ENCODE measurements around the gene CBX8. TPM values are rescaled to one million over a fixed set of nuclear protein-coding genes. Genes with fewer than 3 reads are reported as not detected.
A peak's percentile ranks its signal among the peaks of the same experiment; 100 is the strongest.

CBX8 gene
- total RNA-seq, 2 experiments from 2014 or later: 5.3 to 6.5 TPM

DNA sequence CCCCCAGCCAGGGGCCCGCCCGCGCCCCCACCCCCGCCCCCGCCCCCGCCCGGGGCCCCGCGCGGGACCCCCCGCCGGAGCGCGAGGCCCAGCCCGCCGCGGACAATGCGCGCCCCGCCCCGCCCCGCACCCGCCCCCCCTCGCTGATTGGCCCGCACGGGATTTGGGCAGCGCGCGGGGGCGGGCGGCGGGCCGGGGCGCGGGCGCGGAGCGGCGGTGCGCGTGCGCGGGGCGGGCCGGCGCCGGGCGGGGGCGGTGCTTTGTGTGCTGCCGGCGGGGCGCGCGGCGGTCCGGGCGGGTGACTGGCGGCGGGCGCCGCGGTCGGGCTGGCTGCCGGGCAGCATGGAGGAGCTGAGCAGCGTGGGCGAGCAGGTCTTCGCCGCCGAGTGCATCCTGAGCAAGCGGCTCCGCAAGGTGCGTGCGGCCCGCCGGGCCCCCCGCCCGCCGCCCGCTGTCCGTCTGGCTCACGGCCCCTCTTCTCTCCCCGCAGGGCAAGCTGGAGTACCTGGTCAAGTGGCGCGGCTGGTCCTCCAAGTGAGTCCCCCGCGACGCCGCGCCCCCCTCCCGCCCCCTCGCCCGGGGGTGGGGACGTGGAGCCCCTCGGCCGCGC, 18.9 kb downstream of the CBX8 start, which contains the start of gene CBX2:
Gene CBX2, plus strand, starts transcription at position 255 of the 610 bp plus-strand sequence. Its CDS starts 88 bp downstream, at position 343.
- no peaks in the 10 kb centered on the region for H3K9me3 Mint-ChIP-seq
- peaks cover 91% of the 10 kb centered on the region for H3K27me3 Mint-ChIP-seq
- CTCF ChIA-PET: interaction anchor here (1.1 to 1.2 kb wide), 2 partner anchors 19 to 63 kb away, joined by 4 to 8 read pairs; partner anchors contain the start of gene CBX8
- Histone ChIP-seq H3K36me3 (ENCODE audit: insufficient read depth, low read length) (no peaks in the 10 kb centered on the region), H3K27me3 (ENCODE audit: control insufficient read depth in 1 of 2, insufficient read depth in 2 of 2, low read length in 2 of 2) (peaks cover 61 to 82% of the 10 kb centered on the region in 2 experiments), H3K4me3 (ENCODE audit: low read length) (peak within 1 kb of the TSS; percentile 41), H3K27ac (ENCODE audit: low read depth in 1 of 2, low read length in 2 of 2) (no peak within 1 kb of the TSS), H3K9me3 (ENCODE audit: control insufficient read depth in 1 of 2, insufficient read depth in 1 of 2, low read length in 2 of 2) (peaks cover 0 to 17% of the 10 kb centered on the region in 2 experiments), H3K4me1 (ENCODE audit: insufficient read depth, low read length) (peaks cover 26% of the 10 kb centered on the region)
- peak within 1 kb of the TSS; percentile 27 for H3K27ac Mint-ChIP-seq
- intact Hi-C loops (cut with DNase I, micrococcal nuclease): loop anchor here in 1 of 2 experiments (1.0 to 2.0 kb wide), 2 partner anchors 19 to 32 kb away; partner anchors contain the start of gene CBX8
- H3K36me3 Mint-ChIP-seq (ENCODE audit: low read depth): no peaks in the 10 kb centered on the region
- POLR2A ChIA-PET: interaction anchor here (0.6 to 1.9 kb wide), 5 partner anchors 19 to 1648 kb away, joined by 3 to 8 read pairs (median 4); partner anchors contain the start of genes CBX8 and TMC8
- DNase-seq (peak; percentile 58 to 93 (median 75)), ATAC-seq (ENCODE audit: poor library complexity) (peak; percentile 88)
- H3K4me3 Mint-ChIP-seq: peak within 1 kb of the TSS; percentile 85
- TF ChIP-seq, protein P1, sequence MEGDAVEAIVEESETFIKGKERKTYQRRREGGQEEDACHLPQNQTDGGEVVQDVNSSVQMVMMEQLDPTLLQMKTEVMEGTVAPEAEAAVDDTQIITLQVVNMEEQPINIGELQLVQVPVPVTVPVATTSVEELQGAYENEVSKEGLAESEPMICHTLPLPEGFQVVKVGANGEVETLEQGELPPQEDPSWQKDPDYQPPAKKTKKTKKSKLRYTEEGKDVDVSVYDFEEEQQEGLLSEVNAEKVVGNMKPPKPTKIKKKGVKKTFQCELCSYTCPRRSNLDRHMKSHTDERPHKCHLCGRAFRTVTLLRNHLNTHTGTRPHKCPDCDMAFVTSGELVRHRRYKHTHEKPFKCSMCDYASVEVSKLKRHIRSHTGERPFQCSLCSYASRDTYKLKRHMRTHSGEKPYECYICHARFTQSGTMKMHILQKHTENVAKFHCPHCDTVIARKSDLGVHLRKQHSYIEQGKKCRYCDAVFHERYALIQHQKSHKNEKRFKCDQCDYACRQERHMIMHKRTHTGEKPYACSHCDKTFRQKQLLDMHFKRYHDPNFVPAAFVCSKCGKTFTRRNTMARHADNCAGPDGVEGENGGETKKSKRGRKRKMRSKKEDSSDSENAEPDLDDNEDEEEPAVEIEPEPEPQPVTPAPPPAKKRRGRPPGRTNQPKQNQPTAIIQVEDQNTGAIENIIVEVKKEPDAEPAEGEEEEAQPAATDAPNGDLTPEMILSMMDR (IDR thresholded peaks at IDR 0.05): no peak
- peaks cover 27% of the 10 kb centered on the region for H3K4me1 Mint-ChIP-seq (ENCODE audit: low read depth)

GRCh38 chr17:79777120-79777893, 19.6 kb downstream of the CBX8 start:
- ATAC-seq (ENCODE audit: poor library complexity) (peak; percentile 53), DNase-seq (peak in 4 of 14 experiments; percentile 37 to 61 (median 54))
- Histone ChIP-seq H3K27ac (ENCODE audit: low read depth in 1 of 2, low read length in 2 of 2) (no peak overlapping the region), H3K4me3 (ENCODE audit: low read length) (peak overlapping the region; percentile 41), H3K9me3 (ENCODE audit: control insufficient read depth in 1 of 2, insufficient read depth in 1 of 2, low read length in 2 of 2) (peaks cover 0 to 17% of the 10 kb centered on the region in 2 experiments), H3K27me3 (ENCODE audit: control insufficient read depth in 1 of 2, insufficient read depth in 2 of 2, low read length in 2 of 2) (peaks cover 58 to 82% of the 10 kb centered on the region in 2 experiments), H3K4me1 (ENCODE audit: insufficient read depth, low read length) (peaks cover 26% of the 10 kb centered on the region), H3K36me3 (ENCODE audit: insufficient read depth, low read length) (no peaks in the 10 kb centered on the region)
- ChIA-PET CTCF (interaction anchor here (1.1 kb wide), 1 partner anchor 20 kb away, joined by 4 read pairs; the partner anchor contains the start of gene CBX8), POLR2A (interaction anchor here (1.1 to 1.9 kb wide), 6 partner anchors 20 to 67 kb away, joined by 3 to 9 read pairs (median 4); partner anchors contain the start of gene CBX8)
- H3K4me1 Mint-ChIP-seq (ENCODE audit: low read depth): peaks cover 27% of the 10 kb centered on the region
- TF ChIP-seq, protein P1 (IDR thresholded peaks at IDR 0.05): no peak
- peaks cover 88% of the 10 kb centered on the region for H3K27me3 Mint-ChIP-seq
- intact Hi-C loops (cut with DNase I, micrococcal nuclease): no loop called here
- H3K4me3 Mint-ChIP-seq: peak overlapping the region; percentile 48
- no peaks in the 10 kb centered on the region for H3K36me3 Mint-ChIP-seq (ENCODE audit: low read depth)
- H3K27ac Mint-ChIP-seq: no peak overlapping the region
- H3K9me3 Mint-ChIP-seq: no peaks in the 10 kb centered on the region

GRCh38 chr17:79776376-79777119, 20.3 kb downstream of the CBX8 start:
- Mint-ChIP-seq H3K9me3 (no peaks in the 10 kb centered on the region), H3K36me3 (ENCODE audit: low read depth) (no peaks in the 10 kb centered on the region), H3K27ac (no peak overlapping the region), H3K27me3 (peaks cover 85% of the 10 kb centered on the region), H3K4me3 (peak overlapping the region; percentile 48), H3K4me1 (ENCODE audit: low read depth) (peaks cover 26% of the 10 kb centered on the region)
- Histone ChIP-seq H3K27ac (ENCODE audit: low read depth in 1 of 2, low read length in 2 of 2) (no peak overlapping the region), H3K9me3 (ENCODE audit: control insufficient read depth in 1 of 2, insufficient read depth in 1 of 2, low read length in 2 of 2) (peaks cover 0 to 12% of the 10 kb centered on the region in 2 experiments), H3K36me3 (ENCODE audit: insufficient read depth, low read length) (no peaks in the 10 kb centered on the region), H3K27me3 (ENCODE audit: control insufficient read depth in 1 of 2, insufficient read depth in 2 of 2, low read length in 2 of 2) (peaks cover 54 to 74% of the 10 kb centered on the region in 2 experiments), H3K4me3 (ENCODE audit: low read length) (no peak overlapping the region), H3K4me1 (ENCODE audit: insufficient read depth, low read length) (peaks cover 21% of the 10 kb centered on the region)
- TF ChIP-seq, protein P1 (IDR thresholded peaks at IDR 0.05): no peak
- ATAC-seq (ENCODE audit: poor library complexity): no peak
- CTCF ChIA-PET: interaction anchor here (1.1 kb wide), 1 partner anchor 68 kb away, joined by 4 read pairs; no protein-coding TSS in a partner anchor
- no peak for DNase-seq
- POLR2A ChIA-PET: interaction anchor here (1.1 to 1.9 kb wide), 5 partner anchors 20 to 68 kb away, joined by 3 to 9 read pairs (median 4); partner anchors contain the start of gene CBX8
- intact Hi-C loops (cut with DNase I, micrococcal nuclease): no loop called here
